Measurements from ENCODE around the gene METTL25B. TPM values are rescaled to one million over a fixed set of nuclear protein-coding genes. Genes with fewer than 3 reads are reported as not detected.

Gene METTL25B
- total and polyA plus RNA-seq, 10 of the 15 experiments (the other 5 are each of a cell fraction or from before 2014, with no cell fraction given), result 5.9 to 25.2 (median 13.5) TPM

- TF ChIP-seq, protein P1, sequence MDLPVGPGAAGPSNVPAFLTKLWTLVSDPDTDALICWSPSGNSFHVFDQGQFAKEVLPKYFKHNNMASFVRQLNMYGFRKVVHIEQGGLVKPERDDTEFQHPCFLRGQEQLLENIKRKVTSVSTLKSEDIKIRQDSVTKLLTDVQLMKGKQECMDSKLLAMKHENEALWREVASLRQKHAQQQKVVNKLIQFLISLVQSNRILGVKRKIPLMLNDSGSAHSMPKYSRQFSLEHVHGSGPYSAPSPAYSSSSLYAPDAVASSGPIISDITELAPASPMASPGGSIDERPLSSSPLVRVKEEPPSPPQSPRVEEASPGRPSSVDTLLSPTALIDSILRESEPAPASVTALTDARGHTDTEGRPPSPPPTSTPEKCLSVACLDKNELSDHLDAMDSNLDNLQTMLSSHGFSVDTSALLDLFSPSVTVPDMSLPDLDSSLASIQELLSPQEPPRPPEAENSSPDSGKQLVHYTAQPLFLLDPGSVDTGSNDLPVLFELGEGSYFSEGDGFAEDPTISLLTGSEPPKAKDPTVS (IDR thresholded peaks at IDR 0.05; ENCODE audit: low read depth, low read length), result no peak
These were observed 35.8 kb upstream of the METTL25B start (continued) for GRCh38 chr1:156692441-156692924.

DNA sequence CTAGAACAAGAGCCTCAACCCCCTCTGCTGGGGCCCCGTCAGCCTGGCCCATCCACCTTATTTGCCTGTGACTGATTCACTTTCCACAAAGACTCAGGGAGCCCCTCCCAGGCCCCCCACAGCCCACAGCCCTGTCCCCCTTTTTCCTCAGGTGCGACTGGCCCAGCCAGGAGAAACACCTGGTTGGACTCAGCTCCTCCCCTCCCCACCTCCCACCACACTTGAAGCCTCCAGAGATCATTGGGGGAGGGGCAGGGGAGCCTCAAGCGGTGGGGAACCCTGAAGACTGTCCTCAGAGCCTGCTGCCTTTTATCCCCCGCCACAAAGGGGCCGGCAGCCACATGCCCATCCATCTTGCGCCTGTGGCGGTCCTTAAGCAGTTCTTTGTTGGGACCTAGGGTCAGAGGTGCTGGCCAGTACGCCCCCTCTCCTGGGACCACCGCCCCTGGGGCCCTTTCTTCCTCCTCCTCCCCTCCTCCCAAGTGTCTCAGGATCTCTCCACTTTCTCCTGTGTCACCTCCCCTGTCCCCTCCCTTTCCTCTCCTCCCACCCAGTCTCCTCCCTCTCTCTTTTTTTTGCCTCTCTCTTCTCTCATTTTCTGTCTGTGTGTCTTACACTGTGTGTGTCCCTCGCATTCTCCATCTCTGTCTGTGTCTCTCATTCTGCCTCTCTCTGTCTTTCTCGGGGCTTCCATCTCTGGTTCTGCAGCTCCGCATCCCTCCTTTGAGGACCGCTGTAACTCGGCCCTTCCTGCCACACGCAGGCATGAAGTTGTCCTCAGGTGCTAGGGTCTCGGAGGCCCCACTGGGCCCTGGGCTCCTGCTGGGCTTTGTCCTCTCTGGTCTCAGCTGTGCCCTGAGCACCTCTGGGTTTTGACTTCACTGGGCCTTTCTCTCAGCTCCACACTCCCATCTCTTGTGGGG lies 35.1 kb upstream of the METTL25B start:
- peaks cover 4% of the 10 kb centered on the region; the same call in 1 of the 2 replicates for H4K20me1 ChIP-seq (ENCODE audit: control insufficient read depth, insufficient read depth)
- ChIA-PET RAD21 (ENCODE audit: unreplicated experiment) (interaction anchor here (10.2 kb wide), 1 partner anchor 35 kb away, joined by 173 read pairs; the partner anchor contains the start of genes ISG20L2 and METTL25B), POLR2A (interaction anchor here (1.9 kb wide), 1 partner anchor 165 kb away, joined by 10 read pairs; no protein-coding TSS in a partner anchor), CTCF (interaction anchor here (1.0 to 9.9 kb wide), 4 partner anchors 11 to 35 kb away, joined by 3 to 157 read pairs (median 9); partner anchors contain the start of genes CRABP2 and METTL25B), SMC1A (ENCODE audit: uncharacterized antibody, unreplicated experiment) (no interaction called here)
- ATAC-seq, result no peak
- intact Hi-C loops (cut with micrococcal nuclease; ENCODE audit: unreplicated experiment) (no loop called here), in situ Hi-C loops (cut with MboI) (no loop called here)
- no peaks in the 10 kb centered on the region for H3K79me2 ChIP-seq (ENCODE audit: control insufficient read depth, insufficient read depth, low read length)
- H3K9ac ChIP-seq (ENCODE audit: control insufficient read depth, insufficient read depth, low read length), result no peak overlapping the region
- H3K4me1 ChIP-seq (ENCODE audit: control insufficient read depth, insufficient read depth, low read length), result no peaks in the 10 kb centered on the region
- TF ChIP-seq CREB1 (IDR thresholded peaks at IDR 0.05; ENCODE audit: low read depth) (no peak), SMC3 (IDR thresholded peaks at IDR 0.05; ENCODE audit: borderline replicate concordance, low read length) (no peak), ZBTB4 (CRISPR knock-in tag; IDR thresholded peaks at IDR 0.05) (no peak), PAX8 (IDR thresholded peaks at IDR 0.05) (no peak), RELA (IDR thresholded peaks at IDR 0.05; ENCODE audit: borderline replicate concordance, partially characterized antibody) (no peak), JUND (IDR thresholded peaks at IDR 0.05; ENCODE audit: low read depth, low read length) (no peak), EZH2 (IDR thresholded peaks at IDR 0.05; ENCODE audit: borderline replicate concordance, control insufficient read depth, low read depth, low read length) (no peak), TCF12 (IDR thresholded peaks at IDR 0.05; ENCODE audit: low read depth, low read length) (no peak)
- TF ChIP-seq, protein P2, sequence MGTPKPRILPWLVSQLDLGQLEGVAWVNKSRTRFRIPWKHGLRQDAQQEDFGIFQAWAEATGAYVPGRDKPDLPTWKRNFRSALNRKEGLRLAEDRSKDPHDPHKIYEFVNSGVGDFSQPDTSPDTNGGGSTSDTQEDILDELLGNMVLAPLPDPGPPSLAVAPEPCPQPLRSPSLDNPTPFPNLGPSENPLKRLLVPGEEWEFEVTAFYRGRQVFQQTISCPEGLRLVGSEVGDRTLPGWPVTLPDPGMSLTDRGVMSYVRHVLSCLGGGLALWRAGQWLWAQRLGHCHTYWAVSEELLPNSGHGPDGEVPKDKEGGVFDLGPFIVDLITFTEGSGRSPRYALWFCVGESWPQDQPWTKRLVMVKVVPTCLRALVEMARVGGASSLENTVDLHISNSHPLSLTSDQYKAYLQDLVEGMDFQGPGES (IDR thresholded peaks at IDR 0.05), result no peak
- H3K27me3 ChIP-seq (replicated peaks in 1 of 2; ENCODE audit: control insufficient read depth in 2 of 2, insufficient read depth in 2 of 2, low read length in 1 of 2), result peaks cover 18 to 33% of the 10 kb centered on the region in 2 experiments
- H3K9me3 ChIP-seq (replicated peaks; ENCODE audit: control insufficient read depth, insufficient read depth, low read length), result no peaks in the 10 kb centered on the region
- H2AFZ ChIP-seq (ENCODE audit: control insufficient read depth, low read depth, low read length), result no peak overlapping the region
- no peak for FAIRE-seq
- no peak overlapping the region for H3K4me2 ChIP-seq (ENCODE audit: control insufficient read depth, insufficient read depth)
- no peak for DNase-seq (ENCODE audit: low read depth, low spot score)
- 23% methylated on average over 12 of the region's 16 CpGs for WGBS (ENCODE audit: insufficient coverage, insufficient replicate concordance, low lambda C conversion rate, missing lambda C conversion rate)
- no peak overlapping the region for H3K27ac ChIP-seq (ENCODE audit: control insufficient read depth, insufficient read depth)
- no TSS peak for BruUV-seq (replicated peaks)
- H3K36me3 ChIP-seq (ENCODE audit: control insufficient read depth in 2 of 2, insufficient read depth in 2 of 2, low read length in 1 of 2), result no peaks in the 10 kb centered on the region
- H3K4me3 ChIP-seq, result no peak overlapping the region

All from GM12878 (cell line).